HG03175 (cell line): ENCODE measurements around the gene APLP1.
"Not testable (repeated sequence)": the region's sequence is repeated elsewhere in the genome, so short reads cannot be mapped to it uniquely, and the experiment has no call there.

Source experiments
- ATAC-seq: cut with Tn5 transposase; IDR thresholded peaks from one replicate; pipeline ENCODE4 v1.9.1; 2021; ENCODE audit warnings: mild to moderate bottlenecking, moderate library complexity; ENCODE audit not compliant: unreplicated experiment

The APLP1 gene

DNA sequence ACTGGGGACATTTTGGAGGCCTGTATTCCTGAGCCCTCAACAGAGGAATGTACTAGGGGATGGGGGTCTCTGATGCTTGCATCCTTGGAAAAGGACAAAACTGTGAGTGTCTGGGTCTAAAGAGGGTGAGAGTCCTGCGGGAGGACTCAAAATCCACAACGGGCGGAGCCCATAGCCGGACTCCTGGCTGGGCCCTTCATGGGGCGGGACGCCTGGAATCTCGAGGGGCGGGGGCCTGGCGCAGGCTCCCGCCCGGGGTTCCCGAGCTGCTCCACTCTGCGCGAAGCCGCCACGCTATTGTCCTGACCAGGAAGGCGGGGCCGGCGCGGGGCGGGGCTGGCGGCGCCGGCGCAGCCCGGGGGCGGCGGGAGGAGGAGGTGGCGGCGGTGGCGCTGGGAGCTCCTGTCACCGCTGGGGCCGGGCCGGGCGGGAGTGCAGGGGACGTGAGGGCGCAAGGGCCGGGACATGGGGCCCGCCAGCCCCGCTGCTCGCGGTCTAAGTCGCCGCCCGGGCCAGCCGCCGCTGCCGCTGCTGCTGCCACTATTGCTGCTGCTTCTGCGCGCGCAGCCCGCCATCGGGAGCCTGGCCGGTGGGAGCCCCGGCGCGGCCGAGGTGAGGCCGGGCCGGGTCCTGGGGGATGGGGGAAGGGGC, at the start of gene APLP1:
APLP1 (plus strand) TSS at position 403 of the 651 bp plus-strand sequence; CDS start at position 466, 63 bp downstream.
- no peak for ATAC-seq

DNA sequence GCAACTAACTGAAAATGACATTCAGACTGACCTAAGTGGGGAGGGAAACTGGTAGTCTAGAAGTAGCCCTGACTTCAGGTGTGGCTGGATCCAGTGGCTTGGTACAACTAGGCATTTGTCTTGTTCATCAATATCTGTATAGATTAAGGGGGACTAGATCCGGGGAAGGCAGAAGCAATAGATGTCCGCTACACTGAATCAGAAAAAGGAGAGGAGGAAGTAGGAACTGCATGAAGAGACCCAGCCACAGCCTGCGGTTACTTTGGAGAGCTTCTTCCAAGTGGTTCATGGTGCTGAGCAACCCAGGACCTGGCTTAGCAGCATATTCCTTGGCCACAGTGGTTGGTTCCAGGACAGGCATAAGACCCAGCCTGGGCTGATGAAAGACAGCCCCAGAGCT, 45.8 kb upstream of the APLP1 start:
- ATAC-seq: no peak

DNA sequence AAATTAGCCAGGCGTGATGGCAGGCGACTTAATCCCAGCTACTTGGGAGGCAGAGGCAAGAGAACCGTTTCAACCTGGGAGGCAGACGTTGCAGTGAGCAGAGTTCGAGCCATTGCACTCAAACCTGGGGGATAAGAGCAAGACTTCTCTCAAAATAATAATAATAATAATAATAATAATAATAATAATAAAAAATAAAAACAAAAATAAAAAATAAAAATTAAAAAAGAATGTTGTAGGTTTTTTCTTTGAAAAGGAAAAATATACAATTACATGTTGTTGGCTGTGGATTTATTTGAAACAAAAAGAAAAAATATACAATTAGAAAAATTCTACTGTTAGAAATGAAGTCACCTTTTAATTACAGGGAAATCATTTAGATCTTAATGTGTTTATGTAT, 44.2 kb upstream of the APLP1 start:
- ATAC-seq: no peak

DNA sequence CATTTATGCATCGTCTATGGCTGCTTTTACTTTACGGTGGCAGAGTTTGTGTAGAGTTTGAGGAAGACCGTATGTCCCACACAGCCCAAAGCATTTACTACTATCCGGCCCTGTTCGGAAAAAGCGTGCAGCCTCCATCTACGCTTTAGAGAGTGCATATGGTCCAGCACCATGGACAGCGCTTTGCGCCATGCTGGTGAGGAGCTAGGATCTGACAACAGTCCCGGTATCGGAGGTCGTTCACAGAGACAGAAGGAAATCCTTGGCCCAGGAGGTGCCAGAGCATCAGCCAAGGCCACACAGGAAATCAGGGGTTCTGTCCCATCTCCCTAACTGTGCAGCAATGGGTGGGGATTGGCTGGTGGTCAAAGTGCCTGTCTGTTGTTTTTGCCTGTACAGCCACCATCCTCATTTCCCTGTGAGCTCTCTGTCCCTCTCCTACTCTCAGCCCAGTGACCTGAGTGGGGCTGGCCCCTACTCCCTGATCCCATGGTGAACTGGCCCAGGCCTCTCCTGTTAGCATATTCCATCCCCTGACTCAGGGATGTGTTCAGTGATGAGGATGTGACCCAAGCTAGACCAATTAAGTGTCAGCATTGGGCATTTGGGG, 39.6 kb upstream of the APLP1 start:
- ATAC-seq: no peak

DNA sequence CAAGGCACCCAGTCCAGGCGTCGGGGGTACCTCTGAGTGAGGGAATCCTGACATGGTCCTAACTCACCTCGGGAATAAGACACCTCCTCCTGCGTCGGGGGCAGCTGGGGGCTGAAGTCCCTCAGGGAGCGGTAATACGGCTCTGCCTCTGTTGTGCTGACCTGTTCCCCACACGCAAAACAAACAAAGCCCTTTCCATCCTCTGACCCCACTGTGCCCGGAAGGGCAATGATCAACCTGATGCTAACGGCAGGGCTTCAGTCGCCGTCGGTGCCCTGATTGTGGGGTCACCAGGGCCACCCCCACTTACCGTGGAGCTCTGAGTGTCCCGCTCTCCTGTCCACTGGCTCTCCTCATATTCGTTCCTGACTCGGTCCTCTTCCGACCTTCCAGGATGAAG, 37.4 kb upstream of the APLP1 start:
- no peak for ATAC-seq

DNA sequence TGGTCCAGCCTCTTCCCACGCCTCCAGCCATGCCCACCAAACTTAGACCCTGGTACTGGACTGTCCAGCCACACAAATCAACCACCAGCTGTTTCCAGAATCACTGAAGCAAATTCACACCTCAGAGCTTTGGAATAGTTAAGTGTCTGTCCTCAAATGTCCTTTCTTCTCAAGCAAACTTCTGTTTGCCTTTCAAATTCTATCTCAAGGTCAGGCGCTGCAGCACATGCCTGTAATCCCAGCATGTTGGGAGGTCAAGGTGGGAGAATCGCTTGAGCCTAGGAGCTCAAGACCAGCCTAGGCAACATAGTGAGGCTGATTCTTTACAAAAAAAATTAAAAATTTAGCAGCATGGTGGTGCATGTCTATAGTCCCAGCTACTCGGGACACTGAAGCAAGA, 36.3 kb upstream of the APLP1 start:
- ATAC-seq: no peak

DNA sequence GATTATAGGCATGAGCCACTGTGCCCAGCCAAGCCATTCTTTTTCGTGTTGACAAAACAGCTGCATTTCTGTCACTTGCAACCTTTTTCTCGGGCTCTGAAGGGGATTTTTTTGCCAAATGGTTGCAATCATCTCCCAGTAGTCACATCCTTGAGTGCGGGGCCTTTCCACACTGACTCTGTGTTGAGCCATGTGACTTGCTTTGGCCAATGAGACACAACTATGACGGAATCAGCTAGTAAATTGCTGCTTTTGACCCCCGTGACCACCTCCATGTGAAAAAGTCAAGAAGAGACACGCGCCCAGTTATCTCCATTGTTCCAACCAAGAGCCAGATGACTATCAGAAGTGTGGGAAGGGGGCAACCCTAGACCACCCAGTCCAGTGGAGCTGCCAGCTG, 34.4 kb upstream of the APLP1 start:
- ATAC-seq: no peak

DNA sequence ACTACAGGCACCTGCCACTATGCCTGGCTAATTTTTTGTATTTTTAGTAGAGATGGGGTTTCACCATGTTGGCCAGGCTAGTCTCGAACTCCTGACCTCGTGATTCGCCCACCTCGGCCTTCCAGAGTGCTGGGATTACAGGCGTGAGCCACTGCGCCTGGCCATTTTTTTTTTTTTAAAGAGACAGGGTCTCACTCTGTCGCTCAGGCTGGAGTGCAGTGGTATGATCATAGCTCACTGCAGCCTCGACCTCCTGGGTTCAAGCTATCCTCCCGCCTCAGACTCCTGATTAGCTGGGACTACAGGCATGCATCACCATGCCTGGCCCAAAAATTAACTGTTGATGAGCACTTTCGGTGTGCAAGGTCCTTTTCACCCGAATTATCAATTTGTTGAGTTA, 32.3 kb upstream of the APLP1 start:
- not testable (repeated sequence) for ATAC-seq

DNA sequence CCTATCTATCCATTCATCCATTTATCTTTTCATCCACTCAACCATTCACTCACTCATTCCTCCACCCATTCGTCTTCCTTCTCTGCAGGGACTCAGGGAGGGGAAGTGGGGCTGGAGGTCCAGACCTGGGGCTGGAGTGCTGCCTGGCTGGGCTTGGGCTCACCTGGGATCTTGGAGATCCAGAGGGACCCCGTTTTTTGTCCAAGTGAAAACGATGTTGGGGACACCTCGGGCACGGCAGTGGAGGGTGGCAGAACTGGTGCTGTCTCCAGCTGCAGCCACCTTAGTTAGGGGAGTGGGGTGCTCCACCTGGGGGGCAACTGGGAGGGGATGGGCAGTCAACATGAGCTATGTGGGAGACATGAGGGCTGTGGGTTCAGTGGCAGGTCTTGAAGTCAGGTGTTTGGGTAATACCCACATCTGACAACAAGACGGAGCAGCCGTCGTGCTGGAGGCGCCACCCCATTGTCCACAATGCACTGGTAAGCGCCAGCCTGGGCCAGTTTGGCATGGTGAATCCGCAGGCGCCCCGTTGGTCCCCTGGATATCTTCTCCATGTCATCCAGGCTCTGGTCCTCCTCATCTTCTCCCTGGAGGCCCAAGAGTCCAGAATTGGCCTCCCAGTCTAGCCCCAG, 26.3 kb upstream of the APLP1 start:
- no peak for ATAC-seq

DNA sequence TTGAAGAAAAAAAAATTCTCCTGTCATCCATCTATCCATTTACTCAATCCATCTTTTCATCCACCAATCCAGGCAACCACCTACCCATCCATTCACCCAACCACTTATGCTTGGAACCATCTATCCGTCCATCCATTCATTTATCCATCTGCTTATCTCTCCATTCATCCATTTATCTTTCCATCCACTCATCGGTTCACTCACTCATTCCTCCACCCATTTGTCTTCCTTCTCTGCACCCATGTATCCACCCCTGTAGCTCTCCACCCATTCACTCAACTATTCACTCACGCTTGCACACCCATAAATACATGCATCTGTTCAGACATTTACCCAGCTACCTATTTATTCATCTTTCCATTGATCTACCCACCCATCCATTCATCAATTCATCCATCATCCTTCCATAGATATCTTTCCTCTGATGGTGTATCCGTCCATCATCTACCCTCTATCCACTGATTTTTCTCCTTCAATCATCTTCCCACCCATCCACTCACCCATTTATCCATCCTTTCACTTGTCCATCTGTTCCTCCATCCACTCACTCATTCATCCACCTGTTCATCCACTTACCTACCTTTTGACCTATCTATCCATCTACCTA, 25.6 kb upstream of the APLP1 start:
- no peak for ATAC-seq

DNA sequence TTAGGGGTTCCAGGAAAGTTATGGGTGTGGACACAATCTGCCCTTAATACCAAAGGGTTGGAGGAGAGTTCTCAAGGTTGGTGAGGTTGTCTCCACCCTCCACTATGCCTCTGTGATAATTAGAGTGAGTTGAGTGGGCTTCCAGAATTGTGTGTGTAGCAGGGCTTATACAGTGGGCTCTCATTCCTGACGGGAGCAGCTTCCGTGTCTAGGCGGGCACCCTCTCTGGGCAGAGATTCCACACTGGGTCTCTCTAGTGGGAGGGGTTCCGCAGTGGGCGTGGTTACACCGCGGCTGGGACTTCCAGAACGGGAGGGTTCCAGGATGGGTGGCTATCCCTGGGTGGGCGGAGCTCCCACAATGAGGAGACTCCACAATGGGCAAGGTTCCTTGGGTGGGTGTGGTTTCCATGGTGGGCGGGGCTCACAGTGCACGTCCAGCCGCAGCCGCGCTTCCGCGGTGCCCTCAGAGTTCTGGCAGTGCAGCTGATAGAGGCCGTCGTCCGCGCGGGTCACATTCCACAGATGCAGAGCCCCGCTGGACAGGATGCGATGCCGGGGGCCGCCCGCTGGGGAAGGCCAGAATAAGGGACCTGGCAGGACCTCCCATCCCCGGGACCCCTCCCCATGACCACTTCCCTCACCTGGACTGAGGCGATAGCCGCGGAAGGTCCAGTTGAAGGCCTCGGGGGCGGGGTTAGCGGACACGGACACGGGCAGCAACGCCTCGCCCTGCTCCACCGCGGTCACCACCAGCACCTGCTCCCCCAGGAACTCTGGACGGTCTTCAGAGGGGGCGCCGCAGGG, 24.5 kb upstream of the APLP1 start:
- ATAC-seq: no peak

DNA sequence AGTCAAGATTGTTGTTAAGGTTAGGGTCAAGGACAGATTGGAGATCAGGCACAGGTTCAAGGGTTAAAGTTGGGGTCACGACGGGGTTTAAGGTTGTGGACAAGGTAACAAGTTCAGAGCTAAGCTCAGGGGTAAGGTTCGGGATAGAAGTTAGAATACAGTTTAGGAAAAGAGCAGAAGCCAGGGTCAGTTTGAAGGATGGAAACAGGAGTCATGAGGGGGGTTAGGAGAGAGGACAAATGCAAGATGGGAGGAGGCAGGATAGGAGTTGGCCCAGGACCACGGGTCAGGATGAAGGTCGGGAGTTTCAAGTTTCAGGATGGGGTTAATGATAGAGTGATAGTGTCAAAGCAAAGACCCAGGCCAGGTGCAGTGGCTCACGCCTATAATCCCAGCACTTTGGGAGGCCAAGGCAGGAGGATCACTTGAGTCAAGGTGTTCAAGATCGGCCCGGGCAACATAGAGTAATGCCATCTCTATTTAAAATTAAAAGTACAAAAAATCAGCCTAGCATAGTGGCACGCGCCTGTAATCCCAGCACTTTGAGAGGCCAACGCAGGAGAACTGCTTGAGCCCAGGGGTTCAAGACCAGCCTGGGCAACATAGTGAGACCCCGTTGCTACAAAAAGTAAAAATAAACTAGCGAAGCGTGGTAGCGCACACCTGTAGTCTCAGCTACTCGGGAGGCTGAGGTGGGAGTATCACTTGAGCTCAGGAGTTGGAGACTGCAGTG, 23.7 kb upstream of the APLP1 start:
- no peak for ATAC-seq

DNA sequence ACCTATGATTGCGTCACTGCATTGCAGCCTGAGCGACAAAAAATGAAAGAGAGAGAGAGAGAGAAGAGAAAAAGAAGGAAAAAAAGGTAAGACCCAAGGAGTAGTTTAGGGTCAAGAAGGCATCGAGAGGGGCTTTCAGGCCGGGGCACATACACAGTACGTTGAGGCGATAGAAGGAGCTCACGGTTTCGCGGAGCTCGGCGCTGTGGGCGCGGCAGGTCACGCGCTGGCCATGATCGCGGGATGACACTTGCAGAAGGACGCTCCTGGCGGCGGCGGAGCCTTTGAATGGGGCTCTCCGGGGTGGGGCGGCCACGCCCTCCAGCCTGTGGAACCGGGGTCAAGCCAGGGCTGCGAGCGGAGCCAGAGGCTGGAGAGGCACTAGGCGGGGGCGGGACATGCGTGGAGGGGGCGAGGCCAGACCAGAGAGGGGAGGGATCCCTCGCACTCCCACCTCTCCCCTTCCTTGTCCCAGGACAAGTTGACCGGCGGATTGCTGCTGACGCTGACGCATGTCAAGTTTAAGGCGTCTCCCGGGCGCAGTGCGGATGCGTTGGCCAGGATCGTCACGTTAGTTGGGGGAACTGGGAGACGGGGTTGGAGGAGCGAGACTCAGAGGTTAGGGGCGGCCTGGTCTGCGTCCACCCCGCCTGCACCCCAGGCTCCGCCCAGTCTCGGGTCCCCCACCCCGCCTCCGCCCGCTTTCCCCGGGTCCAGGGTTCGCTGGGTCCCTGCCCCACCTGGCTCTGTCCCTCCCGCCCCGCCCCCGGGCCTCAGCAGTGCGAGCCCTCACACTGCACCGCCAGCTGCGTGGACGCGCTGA, 22.9 kb upstream of the APLP1 start:
- no peak for ATAC-seq

DNA sequence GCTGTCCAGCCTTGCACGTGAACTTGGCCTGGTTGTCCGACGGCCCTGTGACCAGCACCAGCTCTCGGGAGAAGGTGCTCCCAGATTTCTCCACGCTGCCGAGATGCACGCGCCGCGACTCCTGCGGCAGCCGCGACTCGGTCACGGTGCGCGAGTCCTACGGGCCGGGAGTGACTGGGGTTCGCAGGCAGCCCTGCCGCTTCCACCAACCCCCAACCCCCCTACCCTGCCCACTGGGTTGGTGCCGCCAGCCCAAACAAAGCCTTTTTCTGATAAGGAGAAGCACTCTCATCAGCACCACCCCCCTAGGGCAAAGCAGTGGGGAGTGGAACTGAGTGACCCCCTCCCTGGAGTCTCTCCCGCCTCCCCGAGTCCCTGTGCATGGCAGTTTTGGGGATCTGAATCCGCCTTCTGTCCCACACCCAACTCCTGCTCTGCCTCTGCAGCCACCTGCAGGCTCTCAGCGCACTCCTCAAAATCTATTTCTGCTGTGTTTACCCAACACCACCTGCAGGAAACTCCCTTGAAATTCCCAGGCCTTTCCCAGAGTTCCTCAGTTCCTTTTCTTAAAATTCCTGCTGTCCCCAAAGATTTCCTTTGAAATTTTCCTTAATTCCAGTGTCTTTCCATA, 22.2 kb upstream of the APLP1 start:
- ATAC-seq: no peak

DNA sequence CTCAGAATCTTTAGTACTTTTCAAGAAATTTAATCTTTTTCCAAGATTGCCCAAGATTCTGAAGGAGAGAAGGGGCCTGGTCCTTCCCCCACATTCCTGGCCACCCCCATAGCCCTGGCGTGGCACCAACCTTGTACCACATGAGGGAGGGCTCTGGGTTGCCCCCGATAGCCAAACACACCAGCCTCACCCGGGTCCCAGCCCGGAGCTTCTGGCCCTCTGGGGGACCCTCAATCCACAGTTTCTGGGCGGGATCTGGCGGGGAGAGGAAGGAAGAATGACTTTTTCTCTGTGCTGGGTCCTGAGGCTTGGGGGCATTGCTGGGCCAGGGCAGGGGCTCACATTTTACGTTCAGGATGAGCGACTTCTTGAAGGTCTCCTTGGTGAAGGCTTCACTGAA, 20.5 kb upstream of the APLP1 start:
- ATAC-seq: no peak

DNA sequence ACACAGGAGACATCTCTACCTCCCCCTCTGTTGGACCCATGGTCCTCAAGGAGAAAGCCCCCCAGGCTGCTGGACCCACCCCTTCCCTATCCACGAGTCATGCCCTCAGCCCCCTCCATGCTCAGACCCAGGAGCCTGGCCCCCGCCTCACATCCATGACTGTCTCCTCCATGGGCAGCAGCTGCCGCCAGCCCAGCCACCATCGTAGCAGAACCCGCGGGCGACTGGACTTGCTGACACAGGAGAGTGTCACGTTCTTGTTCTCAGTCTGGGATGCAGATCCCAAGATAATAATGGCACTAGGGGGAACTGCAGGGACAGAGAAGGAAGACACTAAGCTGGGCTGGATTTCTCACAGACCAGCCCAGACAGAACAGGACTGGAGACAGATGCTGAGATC, 19.9 kb upstream of the APLP1 start:
- ATAC-seq: no peak

DNA sequence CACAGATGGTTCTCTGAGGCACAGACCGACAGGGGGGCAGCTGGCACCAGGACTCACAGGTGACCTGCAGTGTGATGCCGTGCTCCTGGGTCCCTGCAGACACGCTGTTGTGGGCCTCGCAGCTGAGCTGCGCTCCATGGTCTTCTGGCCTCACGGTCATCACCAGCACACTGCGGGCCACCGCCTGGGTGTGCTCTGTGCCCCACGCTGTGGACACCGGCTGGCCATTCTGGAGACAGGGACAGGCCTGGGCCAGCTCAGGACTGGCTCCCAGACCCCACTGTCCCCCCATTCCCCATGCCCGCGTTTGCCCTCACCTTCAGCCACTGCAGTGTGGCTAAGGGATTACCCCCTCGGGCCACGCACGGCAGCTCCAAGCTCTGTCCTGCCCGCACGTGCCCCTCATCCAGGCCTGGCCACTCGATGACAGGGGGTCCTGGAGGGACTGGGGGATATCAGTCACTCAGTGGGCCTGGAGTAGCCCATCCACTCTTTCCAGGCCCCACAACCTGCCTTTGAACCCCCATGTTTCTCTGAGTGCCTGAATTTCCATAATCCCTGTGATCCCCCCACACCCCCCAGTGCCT, 19.4 kb upstream of the APLP1 start:
- no peak for ATAC-seq

DNA sequence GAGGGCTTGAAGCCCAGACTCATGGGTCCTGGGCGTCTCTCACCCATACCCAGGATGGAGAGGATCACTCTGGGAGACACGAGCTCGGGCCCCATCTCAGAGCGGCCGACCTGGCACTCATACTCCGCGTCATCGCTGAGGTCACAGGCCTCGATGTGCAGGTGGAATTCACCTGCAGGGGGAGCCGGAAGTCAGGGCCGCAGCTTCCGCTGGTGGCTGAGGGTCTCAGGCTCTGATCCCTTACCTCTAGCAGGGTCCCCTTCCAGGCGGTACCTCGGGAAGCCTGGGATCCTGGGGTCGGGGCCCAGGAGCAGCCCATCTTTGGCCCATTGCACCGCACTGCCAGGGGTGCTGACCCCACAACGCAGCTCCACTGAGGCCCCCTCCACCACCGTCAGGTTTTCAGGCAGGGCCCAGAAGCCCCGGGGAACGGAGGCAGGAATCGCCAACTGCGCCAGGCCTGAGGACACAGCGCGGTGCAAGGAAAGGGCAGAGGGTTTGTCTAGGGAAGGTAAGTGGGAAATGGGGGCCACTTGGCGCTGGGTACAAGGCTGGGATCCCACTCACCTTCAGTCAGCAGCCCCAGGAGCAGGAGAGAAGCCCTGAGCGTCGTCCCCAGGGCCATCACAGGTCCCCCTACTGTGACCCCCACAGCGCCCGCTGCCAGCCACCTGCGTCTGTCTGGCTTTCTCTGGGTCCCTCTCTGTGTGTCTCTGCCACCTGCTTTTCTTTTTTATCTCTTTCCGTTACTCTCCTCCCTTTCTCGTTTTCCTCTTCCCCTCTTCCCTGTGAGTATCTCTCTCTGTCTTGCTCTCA, 17.0 kb upstream of the APLP1 start:
- ATAC-seq: no peak
